Activated CD8-positive, alpha-beta T cell treated with anti-CD3 and anti-CD28 coated beads, Interleukin-2, amount 10 ng/mL, durations not matched to agents 7 days and 5 days (primary cell): ENCODE results near the gene CRTC3. TPM values are rescaled to one million over a fixed set of nuclear protein-coding genes. Genes with fewer than 3 reads are reported as not detected.

Experiments
- ATAC-seq: fragments of 150-1000 bp; cut with Tn5 transposase; one replicate; pipeline ENCODE4 v1.10.0; 2021; ENCODE audit warnings: moderate library complexity
- CTCF ChIA-PET: fragments of 350-600 bp; sonication (Branson Sonifier 250); formaldehyde crosslinking; loops from one replicate; lab custom pipeline; 2021; ENCODE audit warnings: antibody characterized with exemption; lab: Charles Lee
- POLR2A ChIA-PET: fragments of 350-600 bp; sonication (Branson Sonifier 250); formaldehyde crosslinking; loops from one replicate; lab custom pipeline; 2021; ENCODE audit warnings: antibody characterized with exemption; lab: Charles Lee
- DNase-seq: peaks from one replicate; pipeline ENCODE4 v3.0.0-alpha.2; 2020
- H3K27ac Mint-ChIP-seq: one replicate; pipeline ENCODE4 v1.8.0; 2021; ENCODE audit warnings: mild to moderate bottlenecking, mixed read lengths
- H3K27me3 Mint-ChIP-seq: one replicate; pipeline ENCODE4 v1.8.0; 2021; ENCODE audit warnings: low read depth, mixed read lengths
- H3K36me3 Mint-ChIP-seq: one replicate; pipeline ENCODE4 v1.8.0; 2021; ENCODE audit warnings: low read depth, mixed read lengths
- H3K4me1 Mint-ChIP-seq: one replicate; pipeline ENCODE4 v1.8.0; 2021; ENCODE audit warnings: low read depth, mixed read lengths
- H3K4me3 Mint-ChIP-seq: one replicate; pipeline ENCODE4 v1.8.0; 2021; ENCODE audit warnings: mild to moderate bottlenecking, mixed read lengths
- H3K9me3 Mint-ChIP-seq: one replicate; pipeline ENCODE4 v1.8.0; 2022; ENCODE audit warnings: mixed read lengths; ENCODE audit not compliant: insufficient read depth
- total RNA-seq, 2 experiments: library from RNA; stranded (reverse); gene quantifications; one replicate each; pipeline ENCODE4 v1.2.3, GENCODE V29; 2021

Gene CRTC3
- total RNA-seq, 2 experiments from 2014 or later, result 64.9 to 66.6 TPM

GRCh38 chr15:90641581-90642463 lies 112.1 kb downstream of the CRTC3 start:
- H3K36me3 Mint-ChIP-seq, result peaks cover 51% of the 10 kb centered on the region
- POLR2A ChIA-PET, result no interaction called here

GRCh38 chr15:90642464-90643300 lies 113.0 kb downstream of the CRTC3 start:
- DNase-seq, result peak; percentile 19
- Mint-ChIP-seq H3K4me1 (peaks cover 10% of the 10 kb centered on the region), H3K9me3 (no peaks in the 10 kb centered on the region), H3K4me3 (no peak overlapping the region), H3K27me3 (no peaks in the 10 kb centered on the region), H3K27ac (no peak overlapping the region), H3K36me3 (peaks cover 51% of the 10 kb centered on the region)
- ChIA-PET POLR2A (no interaction called here), CTCF (interaction anchor here (0.6 to 3.6 kb wide), 4 partner anchors 18 to 324 kb away, joined by 3 to 15 read pairs (median 3); no protein-coding TSS in a partner anchor)
- no peak for ATAC-seq

More at GRCh38 chr15:90641581-90642463, 112.1 kb downstream of the CRTC3 start:
- CTCF ChIA-PET, result interaction anchor here (1.1 to 3.6 kb wide), 3 partner anchors 79 to 323 kb away, joined by 3 to 15 read pairs (median 3); no protein-coding TSS in a partner anchor
- DNase-seq (no peak), ATAC-seq (no peak)
- H3K4me3 Mint-ChIP-seq, result no peak overlapping the region
- H3K9me3 Mint-ChIP-seq, result no peaks in the 10 kb centered on the region
- no peak overlapping the region for H3K27ac Mint-ChIP-seq
- H3K27me3 Mint-ChIP-seq, result no peaks in the 10 kb centered on the region
- H3K4me1 Mint-ChIP-seq, result peaks cover 8% of the 10 kb centered on the region

- Mint-ChIP-seq H3K27ac (no peak overlapping the region), H3K4me1 (peaks cover 14% of the 10 kb centered on the region), H3K36me3 (peaks cover 47% of the 10 kb centered on the region), H3K27me3 (no peaks in the 10 kb centered on the region), H3K9me3 (no peaks in the 10 kb centered on the region), H3K4me3 (no peak overlapping the region)
- ChIA-PET POLR2A (no interaction called here), CTCF (interaction anchor here (0.6 to 1.4 kb wide), 2 partner anchors 17 to 77 kb away, joined by 3 read pairs; no protein-coding TSS in a partner anchor)
- no peak for ATAC-seq
- peak; percentile 19 for DNase-seq
Measured at GRCh38 chr15:90643301-90643632, 113.5 kb downstream of the CRTC3 start.

- CTCF ChIA-PET, result interaction anchor here (1.5 to 1.9 kb wide), 2 partner anchors 41 to 240 kb away, joined by 3 to 6 read pairs; partner anchors contain the start of gene FES
- H3K27ac Mint-ChIP-seq, result peak overlapping the region; percentile 9
Measured at GRCh38 chr15:90644526-90644925, 114.8 kb downstream of the CRTC3 start.

GRCh38 chr15:90644952-90645725 lies 115.4 kb downstream of the CRTC3 start:
- Mint-ChIP-seq H3K9me3 (no peaks in the 10 kb centered on the region), H3K36me3 (peaks cover 44% of the 10 kb centered on the region), H3K4me1 (peaks cover 29% of the 10 kb centered on the region), H3K27ac (peak overlapping the region; percentile 50), H3K4me3 (no peak overlapping the region), H3K27me3 (no peaks in the 10 kb centered on the region)
- POLR2A ChIA-PET, result no interaction called here
- no peak for ATAC-seq
- DNase-seq, result peak; percentile 20
- CTCF ChIA-PET, result interaction anchor here (0.9 to 1.9 kb wide), 3 partner anchors 42 to 241 kb away, joined by 3 to 6 read pairs (median 3); partner anchors contain the start of gene FES

More at GRCh38 chr15:90644526-90644925, 114.8 kb downstream of the CRTC3 start:
- Mint-ChIP-seq H3K4me1 (peaks cover 23% of the 10 kb centered on the region), H3K4me3 (no peak overlapping the region), H3K9me3 (no peaks in the 10 kb centered on the region), H3K27me3 (no peaks in the 10 kb centered on the region), H3K36me3 (peaks cover 45% of the 10 kb centered on the region)
- DNase-seq (peak; percentile 22), ATAC-seq (no peak)
- POLR2A ChIA-PET, result no interaction called here

GRCh38 chr15:90645873-90646575 lies 116.3 kb downstream of the CRTC3 start:
- ChIA-PET POLR2A (no interaction called here), CTCF (interaction anchor here (0.9 to 1.9 kb wide), 2 partner anchors 43 to 240 kb away, joined by 3 to 6 read pairs; no protein-coding TSS in a partner anchor)
- Mint-ChIP-seq H3K36me3 (peaks cover 40% of the 10 kb centered on the region), H3K27ac (peak overlapping the region; percentile 50), H3K27me3 (no peaks in the 10 kb centered on the region), H3K9me3 (no peaks in the 10 kb centered on the region), H3K4me3 (no peak overlapping the region), H3K4me1 (peaks cover 37% of the 10 kb centered on the region)
- ATAC-seq (no peak), DNase-seq (peak; percentile 23)

GRCh38 chr15:90646662-90647305 lies 117.1 kb downstream of the CRTC3 start:
- no peak overlapping the region for H3K4me3 Mint-ChIP-seq
- peaks cover 42% of the 10 kb centered on the region for H3K4me1 Mint-ChIP-seq
- no peaks in the 10 kb centered on the region for H3K27me3 Mint-ChIP-seq
- ChIA-PET POLR2A (no interaction called here), CTCF (no interaction called here)
- no peak for ATAC-seq
- DNase-seq, result peak; percentile 23
- no peaks in the 10 kb centered on the region for H3K9me3 Mint-ChIP-seq
- peak overlapping the region; percentile 50 for H3K27ac Mint-ChIP-seq
- H3K36me3 Mint-ChIP-seq, result peaks cover 38% of the 10 kb centered on the region

GRCh38 chr15:90647326-90647725 lies 117.6 kb downstream of the CRTC3 start:
- Mint-ChIP-seq H3K4me1 (peaks cover 44% of the 10 kb centered on the region), H3K27ac (no peak overlapping the region), H3K4me3 (no peak overlapping the region), H3K27me3 (no peaks in the 10 kb centered on the region), H3K36me3 (peaks cover 33% of the 10 kb centered on the region), H3K9me3 (no peaks in the 10 kb centered on the region)
- POLR2A ChIA-PET, result interaction anchor here (0.6 to 3.2 kb wide), 5 partner anchors 18 to 252 kb away, joined by 3 to 24 read pairs (median 4); partner anchors contain the start of gene BLM
- DNase-seq, result peak; percentile 26
- CTCF ChIA-PET, result interaction anchor here (0.6 to 3.4 kb wide), 27 partner anchors 9 to 285 kb away, joined by 3 to 28 read pairs (median 4); partner anchors contain the start of genes BLM and HDDC3
- no peak for ATAC-seq

- peak overlapping the region; percentile 99 for H3K27ac Mint-ChIP-seq
- ChIA-PET POLR2A (interaction anchor here (0.5 to 3.2 kb wide), 9 partner anchors 12 to 253 kb away, joined by 3 to 24 read pairs (median 3); partner anchors contain the start of gene BLM), CTCF (interaction anchor here (0.6 to 3.4 kb wide), 28 partner anchors 10 to 284 kb away, joined by 3 to 28 read pairs (median 4); partner anchors contain the start of genes BLM and HDDC3)
- no peaks in the 10 kb centered on the region for H3K9me3 Mint-ChIP-seq
- peak; percentile 80 for ATAC-seq
- H3K36me3 Mint-ChIP-seq, result peaks cover 23% of the 10 kb centered on the region
- peaks cover 51% of the 10 kb centered on the region for H3K4me1 Mint-ChIP-seq
- H3K4me3 Mint-ChIP-seq, result peak overlapping the region; percentile 64
- peak; percentile 89 for DNase-seq
- no peaks in the 10 kb centered on the region for H3K27me3 Mint-ChIP-seq
Measured at GRCh38 chr15:90648137-90649070, 118.7 kb downstream of the CRTC3 start.
